PC-3 (cell line): ENCODE data around the gene SH3GL3. TPM values are rescaled to one million over a fixed set of nuclear protein-coding genes. Genes with fewer than 3 reads are reported as not detected.
A peak's percentile ranks its signal among the peaks of the same experiment; 100 is the strongest.

Experiments
- ATAC-seq: fragments of 200-7000 bp; cut with Tn5 transposase; 2 replicates; pipeline ENCODE4 v1.9.1; 2020; ENCODE audit warnings: mild to moderate bottlenecking, moderate library complexity
- BruUV-seq: library from RNA; stranded (reverse); fragments of 400-500 nt; replicated peaks from 2 replicates; lab custom pipeline; 2021; lab: Mats Ljungman, UMichigan
- CTCF ChIA-PET: fragments of 300-600 bp; sonication (Branson Sonifier 250); formaldehyde crosslinking; loops from one replicate; lab custom pipeline; 2022; ENCODE audit warnings: antibody characterized with exemption; lab: Charles Lee
- POLR2A ChIA-PET: fragments of 300-600 bp; sonication (Branson Sonifier 250); formaldehyde crosslinking; loops from one replicate; lab custom pipeline; 2022; ENCODE audit warnings: antibody characterized with exemption; ENCODE audit not compliant: unreplicated experiment; lab: Charles Lee
- DNase-seq: peaks from one replicate; pipeline ENCODE4 v3.0.0-alpha.2; 2015
- H2AFZ ChIP-seq: fragments of 300-600 bp; sonication (generic); 2 replicates; pipeline ENCODE4 v1.6.0; 2016; ENCODE audit warnings: antibody characterized with exemption, low read length
- H3F3A ChIP-seq: fragments of 300-600 bp; sonication (generic); one replicate; pipeline ENCODE4 v1.6.0; 2017; ENCODE audit warnings: antibody characterized with exemption, low read length, control low read depth, mild to moderate bottlenecking; ENCODE audit not compliant: unreplicated experiment
- H3K27ac ChIP-seq: fragments of 300-600 bp; sonication (generic); 2 replicates; pipeline ENCODE4 v1.5.1; 2016; ENCODE audit warnings: mild to moderate bottlenecking, low read length
- H3K27me3 ChIP-seq: fragments of 300-600 bp; sonication (generic); 2 replicates; pipeline ENCODE4 v1.6.1; 2016; ENCODE audit warnings: low read length, mixed read lengths
- H3K36me3 ChIP-seq: fragments of 300-600 bp; sonication (generic); 2 replicates; pipeline ENCODE4 v1.6.1; 2016; ENCODE audit warnings: low read depth, mixed run types, low read length, mixed read lengths
- H3K4me1 ChIP-seq: fragments of 300-600 bp; sonication (generic); 2 replicates; pipeline ENCODE4 v1.5.1; 2016; ENCODE audit warnings: low read length; ENCODE audit not compliant: insufficient read depth
- H3K4me2 ChIP-seq: fragments of 300-600 bp; sonication (generic); 2 replicates; pipeline ENCODE4 v1.6.0; 2016; ENCODE audit warnings: low read length
- H3K4me3 ChIP-seq: fragments of 300-600 bp; sonication (generic); 2 replicates; pipeline ENCODE4 v1.5.1; 2016; ENCODE audit warnings: mild to moderate bottlenecking, low read length, mixed read lengths
- H3K79me2 ChIP-seq: fragments of 300-600 bp; sonication (generic); 2 replicates; pipeline ENCODE4 v1.6.1; 2017; ENCODE audit warnings: low read length, mixed read lengths
- H3K9ac ChIP-seq: fragments of 300-600 bp; sonication (generic); 2 replicates; pipeline ENCODE4 v1.6.0; 2016; ENCODE audit warnings: mild to moderate bottlenecking, low read length
- H3K9me2 ChIP-seq: fragments of 300-600 bp; sonication (generic); replicated peaks from 2 replicates; pipeline ENCODE4 v1.6.1; 2016; ENCODE audit warnings: mixed run types, low read length, mixed read lengths
- H3K9me3 ChIP-seq: fragments of 300-600 bp; sonication (generic); 2 replicates; pipeline ENCODE4 v1.6.1; 2016; ENCODE audit warnings: low read length, mixed read lengths
- H4K20me1 ChIP-seq: fragments of 300-600 bp; sonication (generic); 2 replicates; pipeline ENCODE4 v1.6.1; 2016; ENCODE audit warnings: low read length, mixed read lengths
- EZH2 ChIP-seq: fragments of 300-600 bp; sonication (generic); IDR thresholded peaks from one replicate; pipeline ENCODE4 v1.6.1; 2017; ENCODE audit warnings: antibody characterized with exemption, mild to moderate bottlenecking, low read length; ENCODE audit not compliant: unreplicated experiment
- EZH2phosphoT487 ChIP-seq: fragments of 300-600 bp; sonication (generic); IDR thresholded peaks from 2 replicates; pipeline ENCODE4 v1.6.1; 2018; ENCODE audit warnings: mild to moderate bottlenecking, antibody characterized with exemption, low read length, borderline replicate concordance
- intact Hi-C: fragments of 100-400 bp; cut with micrococcal nuclease; formaldehyde crosslinking; loops from 2 replicates; pipeline ENCODE4 v1.9.0; 2023
- total RNA-seq: library from RNA; depleted of rRNA; stranded (reverse); fragments of >200 nt; gene quantifications from 2 replicates; pipeline ENCODE4 v1.2.3, GENCODE V29; 2014
- TF ChIP-seq, protein P1 (sequence below): fragments of 300-600 bp; sonication (generic); conservative IDR thresholded peaks from 2 replicates; pipeline ENCODE4 v1.5.1; 2017; ENCODE audit warnings: antibody characterized with exemption, low read depth, mild to moderate bottlenecking, low read length

Gene SH3GL3
- total RNA-seq, 1 experiment from 2014 or later, result 3.6 TPM

DNA sequence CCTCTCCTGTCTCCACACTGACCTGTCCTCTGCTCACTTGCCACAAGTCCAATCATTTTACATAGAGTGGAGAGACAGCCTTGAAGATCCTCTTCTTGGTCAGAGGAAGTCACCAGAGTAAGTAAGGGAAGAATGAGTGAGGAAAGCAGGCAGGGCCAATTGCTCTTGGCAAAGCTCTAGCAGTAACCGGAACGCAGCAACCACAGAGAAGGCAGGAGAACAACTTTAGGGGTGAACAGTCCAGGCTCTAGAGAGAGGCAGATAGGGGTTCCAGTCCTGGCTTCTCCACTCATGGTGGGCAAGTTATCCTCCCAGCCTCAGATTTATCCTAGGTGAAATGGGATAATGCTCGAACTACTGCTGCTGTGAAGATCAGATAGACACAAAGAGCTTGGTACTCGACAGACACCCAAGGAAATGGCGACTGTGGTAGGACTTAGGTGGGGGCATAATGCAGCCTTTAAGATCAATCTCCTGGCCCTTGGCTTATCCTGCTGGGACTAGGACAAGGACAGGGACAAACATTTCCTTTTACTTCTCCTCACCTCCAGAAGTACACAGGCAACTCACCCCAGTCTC is 205.6 kb downstream of the SH3GL3 start:
- Histone ChIP-seq H3K4me2 (peak overlapping the region; percentile 63), H4K20me1 (no peaks in the 10 kb centered on the region), H2AFZ (no peak overlapping the region), H3K36me3 (no peaks in the 10 kb centered on the region; the same call in 1 of the 2 replicates), H3K79me2 (peaks cover 13% of the 10 kb centered on the region), H3K9ac (no peak overlapping the region), H3K27me3 (no peaks in the 10 kb centered on the region), H3K4me3 (peak overlapping the region; percentile 39; the same call in 1 of the 2 replicates), H3K9me3 (no peaks in the 10 kb centered on the region), H3K27ac (no peak overlapping the region), H3K4me1 (peaks cover 45% of the 10 kb centered on the region), H3K9me2 (no peaks in the 10 kb centered on the region), H3F3A (no peaks in the 10 kb centered on the region)
- intact Hi-C loops, result loop anchor here (5.0 to 10.0 kb wide), 3 partner anchors 85 to 382 kb away; no protein-coding TSS in a partner anchor
- POLR2A ChIA-PET, result interaction anchor here (0.6 kb wide), 1 partner anchor 172 kb away, joined by 3 read pairs; no protein-coding TSS in a partner anchor
- TF ChIP-seq EZH2phosphoT487 (no peak), EZH2 (no peak)
- TF ChIP-seq, protein P1, sequence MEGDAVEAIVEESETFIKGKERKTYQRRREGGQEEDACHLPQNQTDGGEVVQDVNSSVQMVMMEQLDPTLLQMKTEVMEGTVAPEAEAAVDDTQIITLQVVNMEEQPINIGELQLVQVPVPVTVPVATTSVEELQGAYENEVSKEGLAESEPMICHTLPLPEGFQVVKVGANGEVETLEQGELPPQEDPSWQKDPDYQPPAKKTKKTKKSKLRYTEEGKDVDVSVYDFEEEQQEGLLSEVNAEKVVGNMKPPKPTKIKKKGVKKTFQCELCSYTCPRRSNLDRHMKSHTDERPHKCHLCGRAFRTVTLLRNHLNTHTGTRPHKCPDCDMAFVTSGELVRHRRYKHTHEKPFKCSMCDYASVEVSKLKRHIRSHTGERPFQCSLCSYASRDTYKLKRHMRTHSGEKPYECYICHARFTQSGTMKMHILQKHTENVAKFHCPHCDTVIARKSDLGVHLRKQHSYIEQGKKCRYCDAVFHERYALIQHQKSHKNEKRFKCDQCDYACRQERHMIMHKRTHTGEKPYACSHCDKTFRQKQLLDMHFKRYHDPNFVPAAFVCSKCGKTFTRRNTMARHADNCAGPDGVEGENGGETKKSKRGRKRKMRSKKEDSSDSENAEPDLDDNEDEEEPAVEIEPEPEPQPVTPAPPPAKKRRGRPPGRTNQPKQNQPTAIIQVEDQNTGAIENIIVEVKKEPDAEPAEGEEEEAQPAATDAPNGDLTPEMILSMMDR, result no peak
- BruUV-seq, result TSS peak; percentile 57
- no peak for ATAC-seq
- CTCF ChIA-PET, result no interaction called here
- no peak for DNase-seq

DNA sequence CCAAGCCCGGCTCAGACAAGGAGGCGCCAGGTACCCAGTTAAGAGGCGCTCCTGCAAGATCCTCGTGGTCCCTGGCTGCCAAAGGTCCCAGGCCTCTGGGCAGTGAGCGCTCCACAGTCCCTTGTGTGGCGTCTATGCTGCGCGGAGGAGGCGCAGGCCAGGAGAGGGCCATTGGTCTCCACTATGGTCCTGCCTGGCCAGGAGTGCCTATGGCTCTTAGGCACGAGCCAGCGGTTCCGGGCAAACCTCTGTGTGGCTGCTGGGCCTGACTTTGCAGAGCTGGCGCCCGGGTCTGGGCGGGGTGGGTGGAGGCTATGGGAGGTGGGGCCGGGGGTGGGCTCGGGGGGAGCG is 206.1 kb downstream of the SH3GL3 start:
- Histone ChIP-seq H3K27ac (no peak overlapping the region), H3F3A (no peaks in the 10 kb centered on the region), H3K4me2 (peak overlapping the region; percentile 63), H2AFZ (no peak overlapping the region), H3K9ac (no peak overlapping the region), H3K27me3 (no peaks in the 10 kb centered on the region), H3K4me1 (peaks cover 45% of the 10 kb centered on the region), H3K9me2 (no peaks in the 10 kb centered on the region), H4K20me1 (no peaks in the 10 kb centered on the region), H3K9me3 (no peaks in the 10 kb centered on the region), H3K36me3 (no peaks in the 10 kb centered on the region; the same call in 1 of the 2 replicates), H3K79me2 (peaks cover 13% of the 10 kb centered on the region), H3K4me3 (peak overlapping the region; percentile 39; the same call in 1 of the 2 replicates)
- POLR2A ChIA-PET, result interaction anchor here (0.6 kb wide), 1 partner anchor 171 kb away, joined by 3 read pairs; no protein-coding TSS in a partner anchor
- intact Hi-C loops, result loop anchor here (5.0 to 10.0 kb wide), 3 partner anchors 86 to 382 kb away; no protein-coding TSS in a partner anchor
- CTCF ChIA-PET, result interaction anchor here (1.0 kb wide), 1 partner anchor 93 kb away, joined by 4 read pairs; no protein-coding TSS in a partner anchor
- ATAC-seq (no peak), DNase-seq (no peak)
- no peak for TF ChIP-seq EZH2
- TF ChIP-seq, protein P1, result no peak
- no TSS peak for BruUV-seq
